ENCODE data around the gene MAP3K8. TPM values are rescaled to one million over a fixed set of nuclear protein-coding genes. Genes with fewer than 3 reads are reported as not detected.

Gene MAP3K8
- total and polyA plus RNA-seq, 9 of the 15 experiments (the other 6 are each of a cell fraction or from before 2014, with no cell fraction given) = 6.9 to 23.6 (median 13.6) TPM

- no peak for TF ChIP-seq KAT2B (IDR thresholded peaks at IDR 0.05; ENCODE audit: low read depth, low read length)
- peak; percentile 87 for TF ChIP-seq SOX6 (IDR thresholded peaks at IDR 0.05)
- no peak for TF ChIP-seq THRAP3 (IDR thresholded peaks at IDR 0.05; ENCODE audit: borderline replicate concordance)
- no peak for TF ChIP-seq HNRNPK (IDR thresholded peaks at IDR 0.05; ENCODE audit: low read depth, low read length, poor library complexity, severe bottlenecking)
- TF ChIP-seq ZNF408 (CRISPR knock-in tag; IDR thresholded peaks at IDR 0.05; ENCODE audit: low read depth) = no peak
- TF ChIP-seq RAD21 (CRISPR knock-in tag; conservative IDR thresholded peaks at IDR 0.05 in 1 of 2, IDR thresholded peaks at IDR 0.05 in 1 of 2) = 0 out of 4 replicates have a peak, but pooled peaks of 1 of the 2 experiments have one; percentile 9
- TF ChIP-seq ZNF347 (CRISPR knock-in tag; IDR thresholded peaks at IDR 0.05; ENCODE audit: low read depth) = no peak
- TF ChIP-seq ZNF75A (CRISPR knock-in tag; IDR thresholded peaks at IDR 0.05) = no peak
- peak; percentile 65; the same call in 1 of the 2 replicates for TF ChIP-seq JUN (IDR thresholded peaks at IDR 0.05; ENCODE audit: borderline replicate concordance, low read depth, low read length)
- TF ChIP-seq JUN (CRISPR knock-in tag; IDR thresholded peaks at IDR 0.05; ENCODE audit: borderline replicate concordance) = no peak
- TF ChIP-seq TAF15 (IDR thresholded peaks at IDR 0.05; ENCODE audit: low read depth, low read length) = no peak
- TF ChIP-seq HINFP (tag; conservative IDR thresholded peaks at IDR 0.05; ENCODE audit: low read depth) = no peak; the same call in 1 of the 2 replicates
- no peak for TF ChIP-seq SFPQ (IDR thresholded peaks at IDR 0.05; ENCODE audit: low read depth, low read length)
- TF ChIP-seq MTA1 (IDR thresholded peaks at IDR 0.05; ENCODE audit: borderline replicate concordance) = peak; percentile 74; the same call in 1 of the 2 replicates
- no peak for TF ChIP-seq TSHZ1 (CRISPR knock-in tag; IDR thresholded peaks at IDR 0.05)
- no peak for TF ChIP-seq TOE1 (IDR thresholded peaks at IDR 0.05; ENCODE audit: borderline replicate concordance)
- no peak for TF ChIP-seq TOE1 (CRISPR knock-in tag; IDR thresholded peaks at IDR 0.05; ENCODE audit: borderline replicate concordance, low read depth)
- TF ChIP-seq MEF2D (tag; conservative IDR thresholded peaks at IDR 0.05; ENCODE audit: low read depth) = peak; percentile 44; the same call in 1 of the 2 replicates
- TF ChIP-seq XRCC3 (IDR thresholded peaks at IDR 0.05) = no peak
These were observed 59.9 kb downstream of the MAP3K8 start (continued) for GRCh38 chr10:30493609-30494530.
